Endothelial cell of umbilical vein (primary cell): Measurements from ENCODE around the gene KCNS1.
"Not testable (repeated sequence)": the region's sequence is repeated elsewhere in the genome, so short reads cannot be mapped to it uniquely, and the experiment has no call there.

Experiments used
- CTCF ChIP-seq, 2 donors: IDR thresholded peaks; 1 replicate in 1 of 2; 2 replicates in 1 of 2; pipeline ENCODE4 v1.5.1; 2011; ENCODE audit warnings: low read length in 2 of 2, mild to moderate bottlenecking in 2 of 2, moderate library complexity in 2 of 2, control low read depth in 1 of 2, inconsistent platforms in 1 of 2, low read depth in 1 of 2; ENCODE audit not compliant: insufficient read depth in 1 of 2; ENCODE audit errors: extremely low read depth in 1 of 2
- EZH2 ChIP-seq: IDR thresholded peaks from 2 replicates; pipeline ENCODE4 v1.6.1; 2012; ENCODE audit warnings: borderline replicate concordance, low read depth, mild to moderate bottlenecking, moderate library complexity, low read length, inconsistent platforms; ENCODE audit not compliant: severe bottlenecking
- FOS ChIP-seq: IDR thresholded peaks from 2 replicates; pipeline ENCODE4 v1.6.1; 2011; ENCODE audit warnings: mild to moderate bottlenecking, low read length, moderate library complexity, borderline replicate concordance; ENCODE audit not compliant: insufficient read depth
- JUN ChIP-seq: IDR thresholded peaks from 2 replicates; pipeline ENCODE4 v1.6.1; 2011; ENCODE audit warnings: borderline replicate concordance, low read depth; ENCODE audit not compliant: insufficient read length, insufficient read depth
- POLR2A ChIP-seq: IDR thresholded peaks from 2 replicates; pipeline ENCODE4 v1.6.1; 2012; ENCODE audit warnings: low read depth, mild to moderate bottlenecking, control low read depth, low read length
- POLR2AphosphoS5 ChIP-seq: IDR thresholded peaks from 2 replicates; pipeline ENCODE4 v1.6.1; 2012; ENCODE audit warnings: low read depth, mild to moderate bottlenecking, control low read depth, low read length, moderate library complexity; ENCODE audit not compliant: insufficient read depth
- TF ChIP-seq, protein P1 (sequence below): IDR thresholded peaks from 2 replicates; pipeline ENCODE4 v1.6.1; 2011; ENCODE audit not compliant: insufficient read depth, insufficient read length

DNA sequence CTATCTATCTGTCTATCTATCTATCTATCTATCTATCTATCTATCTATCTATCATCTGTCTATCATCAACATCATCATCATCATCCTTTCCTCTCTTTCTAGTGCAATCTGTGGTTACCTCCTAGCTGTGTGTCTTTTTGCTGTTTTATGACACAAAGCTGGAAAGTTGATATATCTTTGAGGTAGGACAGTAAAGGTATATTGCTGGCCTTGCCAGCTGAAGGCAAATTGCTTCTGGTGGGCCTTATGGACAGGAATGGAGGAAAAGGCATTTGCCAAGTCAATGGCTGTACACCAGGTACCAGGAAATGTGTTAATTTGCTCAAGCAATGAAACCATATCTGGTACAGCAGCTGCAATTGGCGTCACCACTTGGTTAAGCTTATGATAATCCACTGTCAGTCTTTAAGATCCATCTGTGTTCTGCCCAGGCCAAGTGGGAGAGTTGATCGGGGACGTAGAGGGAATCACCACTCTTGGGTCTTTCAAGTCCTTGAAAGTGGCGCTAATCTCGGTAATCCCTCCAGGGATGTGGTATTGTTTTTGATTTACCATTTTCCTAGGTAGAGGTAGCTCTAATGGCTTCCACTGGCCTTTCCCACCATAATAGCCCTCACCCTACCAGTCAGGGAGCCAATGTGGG is 38.9 kb upstream of the KCNS1 start:
- not testable (repeated sequence) for TF ChIP-seq POLR2A; CTCF (IDR thresholded peaks at IDR 0.05; ENCODE audit: extremely low read depth in 1 of 2, insufficient read depth in 1 of 2, low read depth in 1 of 2, low read length in 2 of 2); FOS; EZH2; POLR2AphosphoS5; JUN
- TF ChIP-seq, protein P1, sequence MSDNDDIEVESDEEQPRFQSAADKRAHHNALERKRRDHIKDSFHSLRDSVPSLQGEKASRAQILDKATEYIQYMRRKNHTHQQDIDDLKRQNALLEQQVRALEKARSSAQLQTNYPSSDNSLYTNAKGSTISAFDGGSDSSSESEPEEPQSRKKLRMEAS, result not testable (repeated sequence)
